GM19240 (cell line): Measurements from ENCODE around the gene SULT1C2.
"Not testable (repeated sequence)": the region's sequence is repeated elsewhere in the genome, so short reads cannot be mapped to it uniquely, and the experiment has no call there.

Experiments used
- DNase-seq: peaks from one replicate; pipeline ENCODE4 v3.0.0; 2011; ENCODE audit warnings: low spot score; ENCODE audit not compliant: insufficient read length

Gene SULT1C2

DNA sequence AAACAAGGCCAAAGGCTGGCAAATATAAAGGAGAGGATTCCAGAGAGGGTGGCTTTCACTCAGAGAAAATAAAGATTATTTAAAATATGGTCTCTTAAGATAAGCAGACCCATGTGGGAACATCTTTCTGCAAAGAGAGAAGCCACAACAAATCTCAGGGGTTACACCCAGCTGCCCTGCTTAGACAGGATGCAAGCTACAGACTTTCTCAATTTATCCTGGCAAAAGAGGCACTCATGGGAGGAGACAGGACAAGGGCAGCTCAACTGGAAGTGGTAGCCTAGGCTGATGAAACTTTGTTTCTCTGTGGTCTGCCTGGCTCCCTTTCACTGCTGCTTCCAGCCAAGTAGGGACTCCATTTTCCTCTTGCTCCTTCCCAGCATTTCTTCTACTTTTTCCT, 63.2 kb downstream of the SULT1C2 start:
- no peak for DNase-seq

DNA sequence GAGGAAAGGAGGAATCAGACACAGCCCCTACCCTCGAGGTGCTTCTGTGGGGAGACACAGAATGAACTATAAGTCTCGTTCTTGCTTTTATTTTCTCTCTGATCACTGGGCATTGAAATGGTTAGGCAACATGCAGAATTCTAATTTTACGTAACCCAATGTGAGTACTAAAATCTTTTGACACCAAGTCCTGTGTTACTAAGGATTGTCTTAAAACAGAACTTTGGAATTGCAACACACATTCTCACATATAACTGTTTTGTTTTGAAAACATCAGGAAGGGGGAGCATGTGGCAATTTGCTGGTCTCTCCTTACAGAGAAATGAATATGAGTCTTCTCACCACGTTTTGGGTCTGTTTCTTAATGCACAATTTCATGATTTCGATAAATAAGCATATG, 65.4 kb downstream of the SULT1C2 start:
- no peak for DNase-seq

DNA sequence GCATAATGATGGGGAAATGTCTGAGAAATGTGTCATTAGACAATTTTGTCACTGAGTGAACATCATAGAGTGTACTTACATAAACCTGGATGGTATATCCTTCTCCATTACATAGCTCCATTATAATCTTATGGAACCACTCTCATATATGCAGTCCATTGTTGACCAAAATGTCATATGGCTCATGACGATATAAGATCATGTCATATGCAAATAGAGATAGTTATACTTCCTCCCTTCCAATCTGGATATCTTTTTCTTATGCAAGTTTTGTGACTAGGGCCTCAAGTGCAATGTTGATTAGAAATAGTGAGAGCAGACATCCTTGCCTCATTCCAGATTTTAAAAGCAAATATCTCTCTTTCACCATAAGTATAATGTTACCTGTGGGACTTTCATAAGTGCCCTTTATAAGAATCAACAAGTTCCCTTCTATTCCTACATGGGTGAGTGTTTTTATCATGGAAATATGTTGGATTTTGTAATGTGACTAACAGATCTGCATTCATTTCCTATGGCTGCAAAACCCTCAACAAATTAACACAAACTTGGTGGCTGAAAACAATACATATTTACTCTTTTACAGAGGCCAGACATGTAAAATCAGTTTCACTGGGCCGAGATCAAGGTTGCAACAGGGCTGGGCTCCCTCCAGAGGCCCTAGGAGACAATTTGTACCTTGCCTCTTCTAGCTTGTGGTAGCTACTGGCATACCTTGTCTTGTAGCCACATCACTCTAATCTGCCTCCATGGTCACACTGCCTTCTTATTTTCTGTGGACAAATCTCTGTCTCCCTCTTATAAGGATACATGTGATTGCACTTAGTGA, 67.4 kb downstream of the SULT1C2 start:
- DNase-seq, result no peak

DNA sequence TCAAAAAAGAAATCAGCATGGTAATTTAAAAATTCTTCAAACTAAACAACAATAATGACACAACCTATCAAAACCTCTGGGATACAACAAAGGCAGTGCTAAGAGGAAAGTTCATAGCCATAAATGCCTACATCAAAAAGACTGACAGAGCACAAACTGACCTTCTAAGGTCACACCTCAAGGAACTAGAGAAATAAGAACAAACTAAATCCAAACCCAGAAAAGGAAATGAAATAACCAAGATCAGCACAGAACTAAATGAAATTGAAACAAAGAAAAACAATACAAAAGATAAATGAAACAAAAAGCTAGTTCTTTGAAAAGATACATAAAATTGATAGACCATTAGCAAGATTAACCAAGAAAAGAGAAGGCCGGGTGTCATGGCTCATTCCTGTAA, 70.6 kb downstream of the SULT1C2 start:
- not testable (repeated sequence) for DNase-seq
